ENCODE measurements around the gene SPATS1.

The SPATS1 gene

GRCh38 chr6:44373051-44373450 is 30.6 kb downstream of the SPATS1 start:
- no peak overlapping the region for H3K27ac ChIP-seq (ENCODE audit: low read depth, low read length)
- H3K4me3 ChIP-seq (ENCODE audit: low read depth, low read length): no peak overlapping the region
- no peaks in the 10 kb centered on the region for H3K27me3 ChIP-seq (ENCODE audit: control insufficient read depth, insufficient read depth, low read length)
- peaks cover 4% of the 10 kb centered on the region for H3K9me3 ChIP-seq (ENCODE audit: control insufficient read depth, insufficient read depth, low read depth, low read length)
- H3K36me3 ChIP-seq (ENCODE audit: control insufficient read depth, insufficient read depth, low read length): no peaks in the 10 kb centered on the region
- H3K9ac ChIP-seq (ENCODE audit: low read length): no peak overlapping the region
- peaks cover 2% of the 10 kb centered on the region; the same call in 1 of the 2 replicates for H3K4me1 ChIP-seq (ENCODE audit: control insufficient read depth, insufficient read depth, low read length)

DNA sequence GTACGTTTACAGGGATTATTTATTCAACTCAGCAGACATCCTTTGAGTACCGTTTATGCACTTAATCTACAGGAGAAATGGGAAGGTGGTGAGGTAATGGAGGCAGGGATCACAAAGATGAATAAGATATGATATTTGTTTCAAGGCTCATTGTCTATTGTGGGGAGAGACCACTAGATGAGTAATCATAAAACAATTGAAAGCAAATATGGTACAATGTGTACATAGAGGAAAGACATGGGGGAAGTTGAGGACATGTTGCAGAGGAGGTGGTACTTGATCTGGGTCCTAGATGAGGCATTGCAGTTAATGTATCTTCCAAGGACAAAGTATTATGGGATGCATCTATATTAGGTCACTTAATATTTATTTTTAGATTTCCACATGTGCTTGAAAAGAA is 31.3 kb downstream of the SPATS1 start:
- Histone ChIP-seq H3K27me3 (ENCODE audit: control insufficient read depth, insufficient read depth, low read length) (no peaks in the 10 kb centered on the region), H3K9ac (ENCODE audit: low read length) (no peak overlapping the region), H3K27ac (ENCODE audit: low read depth, low read length) (no peak overlapping the region), H3K4me3 (ENCODE audit: low read depth, low read length) (no peak overlapping the region), H3K36me3 (ENCODE audit: control insufficient read depth, insufficient read depth, low read length) (no peaks in the 10 kb centered on the region), H3K9me3 (ENCODE audit: control insufficient read depth, insufficient read depth, low read depth, low read length) (peaks cover 4% of the 10 kb centered on the region), H3K4me1 (ENCODE audit: control insufficient read depth, insufficient read depth, low read length) (peaks cover 2% of the 10 kb centered on the region; the same call in 1 of the 2 replicates)

DNA sequence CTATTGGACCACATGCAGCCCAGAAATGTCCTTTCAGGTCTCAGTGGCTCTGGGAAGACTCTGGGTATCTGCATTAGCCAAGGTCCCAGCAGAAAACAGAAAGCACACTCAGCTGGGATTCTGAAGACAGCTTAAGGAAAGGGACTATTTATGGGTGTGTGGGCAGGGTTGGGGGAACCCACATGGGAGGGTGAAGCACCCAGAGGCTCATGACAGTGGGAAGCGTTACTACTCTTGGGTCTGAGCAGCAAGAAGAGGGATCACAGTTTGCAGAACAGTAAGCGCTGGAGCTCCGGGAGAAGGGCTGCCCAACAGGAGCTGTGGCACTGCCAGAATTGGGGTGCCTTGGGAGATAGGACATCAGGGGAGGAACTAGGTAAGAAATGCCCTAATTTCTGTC is 32.6 kb downstream of the SPATS1 start:
- Histone ChIP-seq H3K27ac (ENCODE audit: low read depth, low read length) (no peak overlapping the region), H3K9me3 (ENCODE audit: control insufficient read depth, insufficient read depth, low read depth, low read length) (peaks cover 4% of the 10 kb centered on the region), H3K4me3 (ENCODE audit: low read depth, low read length) (no peak overlapping the region), H3K9ac (ENCODE audit: low read length) (no peak overlapping the region), H3K36me3 (ENCODE audit: control insufficient read depth, insufficient read depth, low read length) (no peaks in the 10 kb centered on the region), H3K4me1 (ENCODE audit: control insufficient read depth, insufficient read depth, low read length) (peaks cover 2% of the 10 kb centered on the region; the same call in 1 of the 2 replicates), H3K27me3 (ENCODE audit: control insufficient read depth, insufficient read depth, low read length) (no peaks in the 10 kb centered on the region)

- no peaks in the 10 kb centered on the region for H3K27me3 ChIP-seq (ENCODE audit: control insufficient read depth, insufficient read depth, low read length)
- no peak overlapping the region for H3K27ac ChIP-seq (ENCODE audit: low read depth, low read length)
- peaks cover 2% of the 10 kb centered on the region; the same call in 1 of the 2 replicates for H3K4me1 ChIP-seq (ENCODE audit: control insufficient read depth, insufficient read depth, low read length)
- no peak overlapping the region for H3K4me3 ChIP-seq (ENCODE audit: low read depth, low read length)
- no peak overlapping the region for H3K9ac ChIP-seq (ENCODE audit: low read length)
- H3K36me3 ChIP-seq (ENCODE audit: control insufficient read depth, insufficient read depth, low read length): no peaks in the 10 kb centered on the region
- H3K9me3 ChIP-seq (ENCODE audit: control insufficient read depth, insufficient read depth, low read depth, low read length): peaks cover 4% of the 10 kb centered on the region
These were observed 35.0 kb downstream of the SPATS1 start for GRCh38 chr6:44377484-44377883.

GRCh38 chr6:44377971-44378370 is 35.5 kb downstream of the SPATS1 start:
- Histone ChIP-seq H3K4me1 (ENCODE audit: control insufficient read depth, insufficient read depth, low read length) (peaks cover 1% of the 10 kb centered on the region; the same call in 1 of the 2 replicates), H3K27me3 (ENCODE audit: control insufficient read depth, insufficient read depth, low read length) (no peaks in the 10 kb centered on the region), H3K9ac (ENCODE audit: low read length) (no peak overlapping the region), H3K36me3 (ENCODE audit: control insufficient read depth, insufficient read depth, low read length) (no peaks in the 10 kb centered on the region), H3K9me3 (ENCODE audit: control insufficient read depth, insufficient read depth, low read depth, low read length) (peaks cover 4% of the 10 kb centered on the region), H3K27ac (ENCODE audit: low read depth, low read length) (no peak overlapping the region), H3K4me3 (ENCODE audit: low read depth, low read length) (no peak overlapping the region)

DNA sequence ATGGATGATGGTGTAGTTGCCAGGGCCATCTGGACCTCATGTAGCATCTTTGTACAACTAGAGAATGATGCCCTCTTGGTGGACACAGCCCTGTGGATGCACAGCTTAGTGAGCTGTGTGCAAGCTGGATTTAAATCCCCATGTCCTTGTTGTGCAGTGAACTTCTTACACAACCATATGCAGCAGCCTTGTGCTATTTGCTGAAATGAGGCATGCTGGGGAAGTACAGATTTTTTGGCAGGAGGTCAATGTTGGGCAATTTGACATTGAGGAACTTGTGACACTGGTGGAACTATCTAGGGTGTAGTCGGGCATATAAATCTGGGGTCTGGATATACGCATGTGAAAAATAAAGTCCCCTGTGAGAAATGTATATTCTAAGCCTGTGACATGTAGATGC is 39.3 kb downstream of the SPATS1 start:
- H3K4me3 ChIP-seq (ENCODE audit: low read depth, low read length): no peak overlapping the region
- no peaks in the 10 kb centered on the region for H3K27me3 ChIP-seq (ENCODE audit: control insufficient read depth, insufficient read depth, low read length)
- H3K9ac ChIP-seq (ENCODE audit: low read length): no peak overlapping the region
- no peak overlapping the region for H3K27ac ChIP-seq (ENCODE audit: low read depth, low read length)
- H3K36me3 ChIP-seq (ENCODE audit: control insufficient read depth, insufficient read depth, low read length): no peaks in the 10 kb centered on the region
- 0 out of 2 replicates have a peak, but pooled peaks cover 3% of the 10 kb centered on the region for H3K4me1 ChIP-seq (ENCODE audit: control insufficient read depth, insufficient read depth, low read length)
- peaks cover 4% of the 10 kb centered on the region for H3K9me3 ChIP-seq (ENCODE audit: control insufficient read depth, insufficient read depth, low read depth, low read length)

DNA sequence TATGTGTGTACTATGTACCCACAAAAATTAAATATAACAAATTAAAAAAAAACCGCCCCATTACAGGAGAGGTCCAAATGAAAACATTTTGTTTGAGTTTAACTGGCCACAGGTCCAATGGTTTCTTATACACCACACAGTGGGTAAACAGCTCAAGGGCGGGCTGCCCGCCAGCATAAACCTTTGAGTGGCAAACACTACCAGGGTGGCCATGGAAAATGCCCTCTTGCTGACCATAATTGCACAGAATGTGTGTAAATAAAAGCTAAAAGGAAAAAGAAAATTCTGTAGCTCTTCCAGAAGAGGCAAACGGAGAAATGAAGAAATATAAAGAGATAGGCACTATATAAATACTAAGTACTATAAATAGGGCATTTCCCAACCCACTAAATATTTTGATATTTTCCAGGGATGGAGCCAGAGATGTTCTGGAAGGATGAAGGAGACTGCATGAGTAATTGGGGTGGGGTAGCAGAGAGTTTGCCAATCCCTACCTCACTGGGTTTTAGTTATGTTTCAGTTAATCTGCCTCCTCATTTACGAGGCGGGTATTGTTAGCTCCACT is 44.0 kb downstream of the SPATS1 start:
- Histone ChIP-seq H3K4me1 (ENCODE audit: control insufficient read depth, insufficient read depth, low read length) (peaks cover 12% of the 10 kb centered on the region; the same call in 1 of the 2 replicates), H3K9ac (ENCODE audit: low read length) (peak overlapping the region; percentile 99), H3K36me3 (ENCODE audit: control insufficient read depth, insufficient read depth, low read length) (peaks cover 10% of the 10 kb centered on the region), H3K4me3 (ENCODE audit: low read depth, low read length) (peak overlapping the region; percentile 94), H3K27me3 (ENCODE audit: control insufficient read depth, insufficient read depth, low read length) (no peaks in the 10 kb centered on the region), H3K9me3 (ENCODE audit: control insufficient read depth, insufficient read depth, low read depth, low read length) (no peaks in the 10 kb centered on the region), H3K27ac (ENCODE audit: low read depth, low read length) (no peak overlapping the region)

DNA sequence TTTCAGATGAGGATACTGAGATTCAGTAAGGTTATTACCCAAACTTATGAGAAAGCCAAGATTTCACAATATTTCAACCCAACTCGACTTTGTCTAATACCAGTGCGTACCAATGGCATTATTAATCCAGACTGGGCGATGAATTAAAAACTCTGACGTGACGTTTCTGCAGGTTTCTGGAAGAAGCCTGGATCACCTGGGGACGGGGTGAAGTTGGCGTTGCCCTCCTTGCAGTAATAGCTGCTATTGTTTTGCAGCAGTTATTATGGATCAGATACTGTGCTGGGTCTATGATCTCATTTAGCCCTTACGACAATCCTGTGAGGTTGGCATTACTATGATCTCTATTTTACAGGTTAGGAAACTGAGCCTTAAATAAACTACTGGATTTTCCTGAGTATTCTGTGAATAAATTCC is 44.5 kb downstream of the SPATS1 start:
- peak overlapping the region; percentile 99 for H3K9ac ChIP-seq (ENCODE audit: low read length)
- H3K27me3 ChIP-seq (ENCODE audit: control insufficient read depth, insufficient read depth, low read length): no peaks in the 10 kb centered on the region
- peak overlapping the region; percentile 97 for H3K27ac ChIP-seq (ENCODE audit: low read depth, low read length)
- peak overlapping the region; percentile 94 for H3K4me3 ChIP-seq (ENCODE audit: low read depth, low read length)
- peaks cover 12% of the 10 kb centered on the region; the same call in 1 of the 2 replicates for H3K4me1 ChIP-seq (ENCODE audit: control insufficient read depth, insufficient read depth, low read length)
- no peaks in the 10 kb centered on the region for H3K9me3 ChIP-seq (ENCODE audit: control insufficient read depth, insufficient read depth, low read depth, low read length)
- peaks cover 15% of the 10 kb centered on the region for H3K36me3 ChIP-seq (ENCODE audit: control insufficient read depth, insufficient read depth, low read length)

GRCh38 chr6:44387346-44388134 is 45.1 kb downstream of the SPATS1 start, which contains the start of gene CDC5L:
TSS of gene CDC5L (plus strand) at chr6:44387706. CDS start at chr6:44387824, 118 bp downstream.
- peak within 1 kb of the TSS; percentile 97 for H3K27ac ChIP-seq (ENCODE audit: low read depth, low read length)
- no peaks in the 10 kb centered on the region for H3K9me3 ChIP-seq (ENCODE audit: control insufficient read depth, insufficient read depth, low read depth, low read length)
- peaks cover 21% of the 10 kb centered on the region for H3K36me3 ChIP-seq (ENCODE audit: control insufficient read depth, insufficient read depth, low read length)
- H3K4me1 ChIP-seq (ENCODE audit: control insufficient read depth, insufficient read depth, low read length): peaks cover 12% of the 10 kb centered on the region; the same call in 1 of the 2 replicates
- no peaks in the 10 kb centered on the region for H3K27me3 ChIP-seq (ENCODE audit: control insufficient read depth, insufficient read depth, low read length)
- H3K9ac ChIP-seq (ENCODE audit: low read length): peak within 1 kb of the TSS; percentile 99
- H3K4me3 ChIP-seq (ENCODE audit: low read depth, low read length): peak within 1 kb of the TSS; percentile 94

DNA sequence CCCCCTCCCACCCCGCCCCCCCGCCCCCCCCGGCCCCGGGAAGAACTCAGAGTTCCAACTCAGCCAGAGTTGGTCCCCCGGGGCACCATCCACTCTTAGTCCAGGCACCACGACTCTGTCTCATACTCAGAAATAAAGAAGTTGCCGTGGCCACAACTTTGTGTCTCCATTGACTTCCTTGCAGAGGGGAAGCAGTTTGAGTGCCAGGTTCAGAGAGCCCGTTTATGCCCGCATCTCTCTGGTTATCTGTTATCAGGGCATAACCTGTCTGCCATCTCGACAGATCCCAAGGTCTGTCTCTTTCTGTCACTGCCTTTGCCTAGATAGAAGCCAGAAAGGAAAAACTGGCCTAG is 45.7 kb downstream of the SPATS1 start:
- Histone ChIP-seq H3K27me3 (ENCODE audit: control insufficient read depth, insufficient read depth, low read length) (no peaks in the 10 kb centered on the region), H3K36me3 (ENCODE audit: control insufficient read depth, insufficient read depth, low read length) (peaks cover 26% of the 10 kb centered on the region), H3K4me3 (ENCODE audit: low read depth, low read length) (peak overlapping the region; percentile 94), H3K9ac (ENCODE audit: low read length) (peak overlapping the region; percentile 83), H3K27ac (ENCODE audit: low read depth, low read length) (no peak overlapping the region), H3K9me3 (ENCODE audit: control insufficient read depth, insufficient read depth, low read depth, low read length) (no peaks in the 10 kb centered on the region), H3K4me1 (ENCODE audit: control insufficient read depth, insufficient read depth, low read length) (peaks cover 12% of the 10 kb centered on the region; the same call in 1 of the 2 replicates)

- peaks cover 34% of the 10 kb centered on the region for H3K36me3 ChIP-seq (ENCODE audit: control insufficient read depth, insufficient read depth, low read length)
- H3K4me1 ChIP-seq (ENCODE audit: control insufficient read depth, insufficient read depth, low read length): peaks cover 12% of the 10 kb centered on the region; the same call in 1 of the 2 replicates
- no peak overlapping the region for H3K27ac ChIP-seq (ENCODE audit: low read depth, low read length)
- H3K4me3 ChIP-seq (ENCODE audit: low read depth, low read length): peak overlapping the region; percentile 94
- no peaks in the 10 kb centered on the region for H3K9me3 ChIP-seq (ENCODE audit: control insufficient read depth, insufficient read depth, low read depth, low read length)
- H3K9ac ChIP-seq (ENCODE audit: low read length): no peak overlapping the region
- H3K27me3 ChIP-seq (ENCODE audit: control insufficient read depth, insufficient read depth, low read length): no peaks in the 10 kb centered on the region
These were observed 46.4 kb downstream of the SPATS1 start for GRCh38 chr6:44388887-44389286.

Measured in HUES6 (cell line).